ENCODE measurements around the gene MAGEB3.
A peak's percentile ranks its signal among the peaks of the same experiment; 100 is the strongest.
"Not testable (repeated sequence)": the region's sequence is repeated elsewhere in the genome, so short reads cannot be mapped to it uniquely, and the experiment has no call there.

Gene MAGEB3

GRCh38 chrX:30230395-30230794 lies at the start of gene MAGEB3:
MAGEB3 (plus strand) TSS chrX:30230657; CDS start chrX:30235925, 5,268 bp downstream.
- H3K9ac ChIP-seq (ENCODE audit: low read length) = no peak within 1 kb of the TSS
- H3K36me3 ChIP-seq (replicated peaks; ENCODE audit: insufficient read depth, low read length) = no peaks in the 10 kb centered on the region
- no peaks in the 10 kb centered on the region for H3K79me2 ChIP-seq (ENCODE audit: low read length)
- no peaks in the 10 kb centered on the region for H3K27me3 ChIP-seq (replicated peaks; ENCODE audit: insufficient read depth, low read length)
- no peak for DNase-seq
- no peak within 1 kb of the TSS for H3K4me3 ChIP-seq (ENCODE audit: low read length)
- no peak within 1 kb of the TSS for H3K27ac ChIP-seq (ENCODE audit: low read length)
- no peaks in the 10 kb centered on the region for H3K9me3 ChIP-seq (replicated peaks; ENCODE audit: insufficient read depth, low read length)
- no peak within 1 kb of the TSS for H2AFZ ChIP-seq (ENCODE audit: low read length)
- no peak within 1 kb of the TSS for H3K4me2 ChIP-seq (ENCODE audit: low read depth, low read length)
- H3K4me1 ChIP-seq (ENCODE audit: low read length) = no peaks in the 10 kb centered on the region
- no peaks in the 10 kb centered on the region for H3K9me2 ChIP-seq (replicated peaks; ENCODE audit: insufficient read depth, low read length)
- H3F3A ChIP-seq (ENCODE audit: insufficient read depth, low read length) = no peaks in the 10 kb centered on the region
- no peaks in the 10 kb centered on the region for H4K20me1 ChIP-seq (ENCODE audit: insufficient read depth, low read length)
- no peak for TF ChIP-seq EZH2 (optimal IDR thresholded peaks at IDR 0.05; ENCODE audit: low read depth, low read length)

GRCh38 chrX:30181353-30181752 lies 49.1 kb upstream of the MAGEB3 start:
- no peak overlapping the region for H3K4me3 ChIP-seq (ENCODE audit: low read length)
- no peaks in the 10 kb centered on the region for H3K4me1 ChIP-seq (ENCODE audit: low read length)
- peak; percentile 8 for DNase-seq
- H3F3A ChIP-seq (ENCODE audit: insufficient read depth, low read length) = no peaks in the 10 kb centered on the region
- H3K4me2 ChIP-seq (ENCODE audit: low read depth, low read length) = no peak overlapping the region
- no peaks in the 10 kb centered on the region for H4K20me1 ChIP-seq (ENCODE audit: insufficient read depth, low read length)
- H3K9me3 ChIP-seq (replicated peaks; ENCODE audit: insufficient read depth, low read length) = no peaks in the 10 kb centered on the region
- no peak overlapping the region for H2AFZ ChIP-seq (ENCODE audit: low read length)
- no peaks in the 10 kb centered on the region for H3K79me2 ChIP-seq (ENCODE audit: low read length)
- H3K36me3 ChIP-seq (replicated peaks; ENCODE audit: insufficient read depth, low read length) = no peaks in the 10 kb centered on the region
- H3K27me3 ChIP-seq (replicated peaks; ENCODE audit: insufficient read depth, low read length) = no peaks in the 10 kb centered on the region
- no peak for TF ChIP-seq EZH2 (optimal IDR thresholded peaks at IDR 0.05; ENCODE audit: low read depth, low read length)
- TF ChIP-seq CTCF (IDR thresholded peaks at IDR 0.05; ENCODE audit: low read length) = no peak
- no peak for TF ChIP-seq EZH2phosphoT487 (IDR thresholded peaks at IDR 0.05; ENCODE audit: low read length)
- no peak overlapping the region for H3K27ac ChIP-seq (ENCODE audit: low read length)
- H3K9me2 ChIP-seq (replicated peaks; ENCODE audit: insufficient read depth, low read length) = no peaks in the 10 kb centered on the region
- no peak overlapping the region for H3K9ac ChIP-seq (ENCODE audit: low read length)

- Histone ChIP-seq H3K9ac (ENCODE audit: low read length) (no peak overlapping the region), H3K27me3 (replicated peaks; ENCODE audit: insufficient read depth, low read length) (no peaks in the 10 kb centered on the region), H3F3A (ENCODE audit: insufficient read depth, low read length) (no peaks in the 10 kb centered on the region), H3K36me3 (replicated peaks; ENCODE audit: insufficient read depth, low read length) (no peaks in the 10 kb centered on the region), H3K9me3 (replicated peaks; ENCODE audit: insufficient read depth, low read length) (no peaks in the 10 kb centered on the region), H3K4me2 (ENCODE audit: low read depth, low read length) (no peak overlapping the region), H3K79me2 (ENCODE audit: low read length) (no peaks in the 10 kb centered on the region), H3K4me1 (ENCODE audit: low read length) (no peaks in the 10 kb centered on the region), H2AFZ (ENCODE audit: low read length) (no peak overlapping the region), H3K27ac (ENCODE audit: low read length) (no peak overlapping the region), H3K4me3 (ENCODE audit: low read length) (no peak overlapping the region), H3K9me2 (replicated peaks; ENCODE audit: insufficient read depth, low read length) (no peaks in the 10 kb centered on the region), H4K20me1 (ENCODE audit: insufficient read depth, low read length) (no peaks in the 10 kb centered on the region)
- TF ChIP-seq EZH2 (optimal IDR thresholded peaks at IDR 0.05; ENCODE audit: low read depth, low read length) = no peak
- no peak for TF ChIP-seq CTCF (IDR thresholded peaks at IDR 0.05; ENCODE audit: low read length)
- no peak for TF ChIP-seq EZH2phosphoT487 (IDR thresholded peaks at IDR 0.05; ENCODE audit: low read length)
- no peak for DNase-seq
Observed at GRCh38 chrX:30183554-30183953, 46.9 kb upstream of the MAGEB3 start.

- no peaks in the 10 kb centered on the region for H3K27me3 ChIP-seq (replicated peaks; ENCODE audit: insufficient read depth, low read length)
- H3K9me3 ChIP-seq (replicated peaks; ENCODE audit: insufficient read depth, low read length) = no peaks in the 10 kb centered on the region
- no peak overlapping the region for H3K27ac ChIP-seq (ENCODE audit: low read length)
- H3F3A ChIP-seq (ENCODE audit: insufficient read depth, low read length) = no peaks in the 10 kb centered on the region
- no peak overlapping the region for H3K9ac ChIP-seq (ENCODE audit: low read length)
- TF ChIP-seq CTCF (IDR thresholded peaks at IDR 0.05; ENCODE audit: low read length) (no peak), EZH2phosphoT487 (IDR thresholded peaks at IDR 0.05; ENCODE audit: low read length) (no peak), EZH2 (optimal IDR thresholded peaks at IDR 0.05; ENCODE audit: low read depth, low read length) (no peak)
- no peak for DNase-seq
- no peaks in the 10 kb centered on the region for H3K9me2 ChIP-seq (replicated peaks; ENCODE audit: insufficient read depth, low read length)
- no peaks in the 10 kb centered on the region for H3K4me1 ChIP-seq (ENCODE audit: low read length)
- H2AFZ ChIP-seq (ENCODE audit: low read length) = no peak overlapping the region
- H3K4me3 ChIP-seq (ENCODE audit: low read length) = no peak overlapping the region
- H3K36me3 ChIP-seq (replicated peaks; ENCODE audit: insufficient read depth, low read length) = no peaks in the 10 kb centered on the region
- no peaks in the 10 kb centered on the region for H3K79me2 ChIP-seq (ENCODE audit: low read length)
- H4K20me1 ChIP-seq (ENCODE audit: insufficient read depth, low read length) = no peaks in the 10 kb centered on the region
- no peak overlapping the region for H3K4me2 ChIP-seq (ENCODE audit: low read depth, low read length)
Observed at GRCh38 chrX:30190426-30190825, 40.0 kb upstream of the MAGEB3 start.

- H3K79me2 ChIP-seq (ENCODE audit: low read length); H3K27me3 ChIP-seq (replicated peaks; ENCODE audit: insufficient read depth, low read length); DNase-seq; H3K4me2 ChIP-seq (ENCODE audit: low read depth, low read length); H3K27ac ChIP-seq (ENCODE audit: low read length); H3K4me3 ChIP-seq (ENCODE audit: low read length); H3K4me1 ChIP-seq (ENCODE audit: low read length); H2AFZ ChIP-seq (ENCODE audit: low read length); H3K9me2 ChIP-seq (replicated peaks; ENCODE audit: insufficient read depth, low read length); H3F3A ChIP-seq (ENCODE audit: insufficient read depth, low read length); H3K9me3 ChIP-seq (replicated peaks; ENCODE audit: insufficient read depth, low read length); H4K20me1 ChIP-seq (ENCODE audit: insufficient read depth, low read length); H3K36me3 ChIP-seq (replicated peaks; ENCODE audit: insufficient read depth, low read length); H3K9ac ChIP-seq (ENCODE audit: low read length): not testable (repeated sequence)
Observed at GRCh38 chrX:30193910-30194309, 36.5 kb upstream of the MAGEB3 start.

Measured in MM.1S (cell line).